GM12878 (cell line): ENCODE results near the gene PDE7B.

Experiments used
- BHLHE40 ChIP-seq, 2 experiments: fragments of 450-650 bp in 1 of 2; IDR thresholded peaks; 2 replicates each; pipeline ENCODE4 v1.6.1; 2011 to 2017; ENCODE audit warnings: low read depth in 2 of 2, borderline replicate concordance in 1 of 2, improper control_type of control experiment in 1 of 2, low read length in 1 of 2, mild to moderate bottlenecking in 1 of 2
- BRCA1 ChIP-seq: IDR thresholded peaks from 2 replicates; pipeline ENCODE4 v1.6.1; 2011; ENCODE audit warnings: low read depth, low read length, improper control_type of control experiment
- EP300 ChIP-seq, 2 experiments: fragments of 150-350 bp in 1 of 2; IDR thresholded peaks; 2 replicates each; pipeline ENCODE4 v1.6.1; 2011 to 2012; ENCODE audit warnings: low read depth in 2 of 2, low read length in 2 of 2, borderline replicate concordance in 1 of 2, improper control_type of control experiment in 1 of 2, inconsistent platforms in 1 of 2; ENCODE audit not compliant: control insufficient read depth in 1 of 2
- ETV6 ChIP-seq, 2 experiments: fragments of 450-650 bp in 1 of 2; IDR thresholded peaks in 1 of 2; conservative IDR thresholded peaks in 1 of 2; 2 replicates each; pipeline ENCODE4 v1.6.1; 2014; ENCODE audit warnings: antibody characterized with exemption in 1 of 2, borderline replicate concordance in 1 of 2, low read depth in 1 of 2, mild to moderate bottlenecking in 1 of 2, moderate library complexity in 1 of 2
- KAT2A ChIP-seq: conservative IDR thresholded peaks from 2 replicates; pipeline ENCODE4 v1.6.1; 2011; ENCODE audit warnings: low read depth, low read length; ENCODE audit not compliant: control insufficient read depth
- PML ChIP-seq: IDR thresholded peaks from 2 replicates; pipeline ENCODE4 v1.6.1; 2012; ENCODE audit warnings: low read length, inconsistent platforms
- TCF12 ChIP-seq: IDR thresholded peaks from 2 replicates; pipeline ENCODE4 v1.6.1; 2011; ENCODE audit warnings: low read depth, mild to moderate bottlenecking, low read length
- TF ChIP-seq, protein P1 (sequence below): IDR thresholded peaks from 2 replicates; pipeline ENCODE4 v1.6.1; 2011; ENCODE audit warnings: low read depth, low read length, improper control_type of control experiment, borderline replicate concordance

DNA sequence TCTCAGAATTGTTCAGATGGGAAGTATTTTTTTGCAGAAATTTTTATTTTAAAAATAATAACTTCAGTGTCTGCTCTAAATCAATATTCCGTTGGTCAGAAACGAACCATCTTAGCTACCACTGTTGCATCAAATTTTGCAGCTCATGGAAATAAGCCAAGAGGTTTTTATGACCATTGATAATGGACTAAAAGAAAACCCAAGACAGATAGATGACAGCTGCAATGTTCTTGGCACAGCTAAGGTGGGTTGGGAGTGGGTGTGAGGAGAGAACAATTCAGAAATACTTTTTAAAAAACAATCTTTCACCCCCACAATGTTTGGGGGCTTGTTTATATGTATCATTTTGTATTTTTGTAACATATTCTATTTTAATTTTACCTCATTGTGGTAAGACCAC, 121.1 kb downstream of the PDE7B start:
- TF ChIP-seq KAT2A: no peak
- no peak for TF ChIP-seq BHLHE40 (IDR thresholded peaks at IDR 0.05; ENCODE audit: borderline replicate concordance in 1 of 2, low read depth in 2 of 2, low read length in 1 of 2)
- TF ChIP-seq EP300 (IDR thresholded peaks at IDR 0.05; ENCODE audit: borderline replicate concordance in 1 of 2, control insufficient read depth in 1 of 2, low read depth in 2 of 2, low read length in 2 of 2): no peak
- no peak for TF ChIP-seq TCF12
- TF ChIP-seq, protein P1, sequence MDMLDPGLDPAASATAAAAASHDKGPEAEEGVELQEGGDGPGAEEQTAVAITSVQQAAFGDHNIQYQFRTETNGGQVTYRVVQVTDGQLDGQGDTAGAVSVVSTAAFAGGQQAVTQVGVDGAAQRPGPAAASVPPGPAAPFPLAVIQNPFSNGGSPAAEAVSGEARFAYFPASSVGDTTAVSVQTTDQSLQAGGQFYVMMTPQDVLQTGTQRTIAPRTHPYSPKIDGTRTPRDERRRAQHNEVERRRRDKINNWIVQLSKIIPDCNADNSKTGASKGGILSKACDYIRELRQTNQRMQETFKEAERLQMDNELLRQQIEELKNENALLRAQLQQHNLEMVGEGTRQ: no peak
- TF ChIP-seq BRCA1: no peak
- TF ChIP-seq ETV6 (conservative IDR thresholded peaks at IDR 0.05 in 1 of 2, IDR thresholded peaks at IDR 0.05 in 1 of 2; ENCODE audit: borderline replicate concordance in 1 of 2, low read depth in 1 of 2): no peak
- TF ChIP-seq PML: no peak
